GM12878 (cell line): Measurements from ENCODE around the gene OPN4. TPM values are rescaled to one million over a fixed set of nuclear protein-coding genes. Genes with fewer than 3 reads are reported as not detected.

Source experiments
- ATAC-seq: fragments of 200-7000 bp; cut with Tn5 transposase; 3 replicates; pipeline ENCODE4 v1.9.1; 2020; ENCODE audit warnings: mild to moderate bottlenecking, moderate library complexity
- BruUV-seq: library from RNA; stranded (reverse); fragments of 400-500 nt; replicated peaks from 2 replicates; lab custom pipeline; 2021; lab: Mats Ljungman, UMichigan
- CTCF ChIA-PET: fragments of 300-600 bp; sonication (Branson Sonifier 250); formaldehyde crosslinking; extraction: SDS; loops from one replicate; lab custom pipeline; 2021; ENCODE audit warnings: inconsistent platforms; lab: Yijun Ruan, JAX
- POLR2A ChIA-PET: fragments of 350-600 bp; formaldehyde crosslinking; extraction: SDS; loops from one replicate; lab custom pipeline; 2021; ENCODE audit warnings: inconsistent platforms; lab: Charles Lee
- RAD21 ChIA-PET: fragments of 300-600 bp; sonication (Branson Sonifier 250); formaldehyde crosslinking; loops from one replicate; lab custom pipeline; 2023; ENCODE audit warnings: antibody characterized with exemption; ENCODE audit not compliant: unreplicated experiment; lab: Charles Lee
- SMC1A ChIA-PET: fragments of 300-600 bp; sonication (Branson Sonifier 250); formaldehyde crosslinking; loops from one replicate; lab custom pipeline; 2023; ENCODE audit not compliant: unreplicated experiment, uncharacterized antibody; lab: Charles Lee
- DNase-seq: peaks from one replicate; pipeline ENCODE4 v3.0.0-alpha.2; 2011; ENCODE audit warnings: low read depth, low spot score
- FAIRE-seq: peaks from 3 replicates; lab custom pipeline; 2011; peaks lifted over from hg19 to GRCh38; lab: Jason Lieb, UNC
- H2AFZ ChIP-seq: 2 replicates; pipeline ENCODE4 v1.6.0; 2011; ENCODE audit warnings: low read depth, low read length, control low read depth; ENCODE audit not compliant: control insufficient read depth
- H3K27ac ChIP-seq: 2 replicates; pipeline ENCODE4 v1.5.1; 2011; ENCODE audit warnings: control low read depth; ENCODE audit not compliant: control insufficient read depth, insufficient read depth
- H3K27me3 ChIP-seq, 2 experiments: replicated peaks in 1 of 2; 2 replicates each; pipeline versions ENCODE4 v1.6.0 to v1.6.1; 2011; ENCODE audit warnings: low read length in 1 of 2; ENCODE audit not compliant: control insufficient read depth in 2 of 2, insufficient read depth in 2 of 2
- H3K36me3 ChIP-seq, 2 experiments: 2 replicates each; pipeline ENCODE4 v1.5.1; 2011; ENCODE audit warnings: low read length in 1 of 2; ENCODE audit not compliant: control insufficient read depth in 2 of 2, insufficient read depth in 2 of 2
- H3K4me1 ChIP-seq: 2 replicates; pipeline ENCODE4 v1.6.1; 2011; ENCODE audit warnings: mild to moderate bottlenecking, low read length, moderate library complexity, mixed read lengths; ENCODE audit not compliant: control insufficient read depth, insufficient read depth
- H3K4me2 ChIP-seq: 2 replicates; pipeline ENCODE4 v1.6.0; 2011; ENCODE audit warnings: control low read depth; ENCODE audit not compliant: control insufficient read depth, insufficient read depth
- H3K4me3 ChIP-seq: fragments of 200-600 bp; sonication (generic); 2 replicates; pipeline ENCODE4 v1.5.1; 2016
- H3K79me2 ChIP-seq: 2 replicates; pipeline ENCODE4 v1.6.0; 2011; ENCODE audit warnings: low read length; ENCODE audit not compliant: control insufficient read depth, insufficient read depth
- H3K9ac ChIP-seq: 2 replicates; pipeline ENCODE4 v1.8.0; 2011; ENCODE audit warnings: low read length, control low read depth, mixed read lengths; ENCODE audit not compliant: control insufficient read depth, insufficient read depth
- H3K9me3 ChIP-seq: replicated peaks from 3 replicates; pipeline ENCODE4 v1.5.1; 2011; ENCODE audit warnings: mild to moderate bottlenecking, low read length; ENCODE audit not compliant: control insufficient read depth, insufficient read depth
- H4K20me1 ChIP-seq: 2 replicates; pipeline ENCODE4 v1.6.0; 2011; ENCODE audit not compliant: control insufficient read depth, insufficient read depth
- ATF7 ChIP-seq: fragments of 450-650 bp; IDR thresholded peaks from 2 replicates; pipeline ENCODE4 v1.6.1; 2016; ENCODE audit warnings: low read depth, mild to moderate bottlenecking
- BMI1 ChIP-seq: fragments of 450-650 bp; IDR thresholded peaks from 2 replicates; pipeline ENCODE4 v1.6.1; 2016; ENCODE audit warnings: mild to moderate bottlenecking, moderate library complexity, borderline replicate concordance
- FOS ChIP-seq: IDR thresholded peaks from 3 replicates; pipeline ENCODE4 v1.6.1; 2011; ENCODE audit warnings: borderline replicate concordance; ENCODE audit not compliant: insufficient read length; ENCODE audit errors: extremely low read depth
- KDM1A ChIP-seq: fragments of 200-600 bp; sonication (generic); IDR thresholded peaks from 2 replicates; pipeline ENCODE4 v1.6.1; 2016; ENCODE audit warnings: borderline replicate concordance
- LARP7 ChIP-seq: fragments of 450-650 bp; IDR thresholded peaks from 2 replicates; pipeline ENCODE4 v1.6.1; 2017; ENCODE audit warnings: mild to moderate bottlenecking
- MYC ChIP-seq: IDR thresholded peaks from 2 replicates; pipeline ENCODE4 v1.6.1; 2011; ENCODE audit warnings: mild to moderate bottlenecking, low read length, moderate library complexity, inconsistent platforms; ENCODE audit not compliant: insufficient read depth, insufficient replicate concordance, insufficient read length, severe bottlenecking
- POLR2A ChIP-seq: IDR thresholded peaks from 2 replicates; pipeline ENCODE4 v1.6.1; 2011; ENCODE audit warnings: low read depth, mild to moderate bottlenecking, low read length
- RCOR1 ChIP-seq: conservative IDR thresholded peaks from 2 replicates; pipeline ENCODE4 v1.6.1; 2012; ENCODE audit warnings: low read depth, low read length, improper control_type of control experiment
- SMAD5 ChIP-seq: IDR thresholded peaks from 2 replicates; pipeline ENCODE4 v1.6.1; 2016; ENCODE audit warnings: antibody characterized with exemption, low read depth
- SUZ12 ChIP-seq: fragments of 200-600 bp; sonication (generic); IDR thresholded peaks from one replicate; pipeline ENCODE4 v1.6.1; 2018; ENCODE audit warnings: antibody characterized with exemption, mild to moderate bottlenecking; ENCODE audit not compliant: unreplicated experiment
- ZNF274 ChIP-seq: IDR thresholded peaks from one replicate; pipeline ENCODE4 v1.8.0; 2011; ENCODE audit not compliant: insufficient read length, insufficient read depth
- WGBS: methylation state at CpG from one replicate; pipeline ENCODE4 v1.1.6; 2016; ENCODE audit warnings: low lambda C conversion rate; ENCODE audit not compliant: insufficient replicate concordance, insufficient coverage; ENCODE audit errors: missing lambda C conversion rate; 5-methylcytosine and 5-hydroxymethylcytosine counted together
- in situ Hi-C: fragments of 300-500 bp; cut with MboI; formaldehyde crosslinking; loops from 9 replicates; pipeline ENCODE4 v1.14.3; 2018; ENCODE audit warnings: mixed read lengths
- intact Hi-C: fragments of 100-400 bp; cut with micrococcal nuclease; formaldehyde crosslinking; loops from one replicate; pipeline ENCODE4 v1.14.2; 2022; ENCODE audit not compliant: unreplicated experiment
- polyA plus RNA-seq, 11 experiments: library from polyadenylated mRNA; depleted of rRNA in 4 of 11; unstranded in 6 of 11; stranded (reverse) in 5 of 11; fragments of >200 nt; fragmentation: Nextera tagmentation in 4 of 11; fragmentation: Illumina TruSeq in 1 of 11; extraction: Ambion mirVana in 4 of 11; extraction: Trizol in 1 of 11; gene quantifications; 1 replicate in 1 of 11; 2 replicates in 10 of 11; pipeline versions ENCODE4 v1.2.1 to v1.2.3, GENCODE V29; 2011 to 2016; ENCODE audit warnings: inconsistent platforms in 2 of 11, missing spikeins in 2 of 11, low read depth in 1 of 11
- total RNA-seq, 4 experiments: library from RNA; depleted of rRNA in 3 of 4; stranded (reverse); fragments of >200 nt in 3 of 4; fragmentation: Illumina TruSeq in 1 of 4; extraction: Trizol in 1 of 4; gene quantifications; 2 replicates each; pipeline versions ENCODE4 v1.2.1 to v1.2.3, GENCODE V29; 2013 to 2021
- TF ChIP-seq, protein P1 (sequence below): IDR thresholded peaks from 2 replicates; pipeline ENCODE4 v1.6.1; 2012; ENCODE audit warnings: low read depth, low read length, improper control_type of control experiment
- TF ChIP-seq, protein P2 (sequence below), 3 experiments: IDR thresholded peaks in 2 of 3; conservative IDR thresholded peaks in 1 of 3; 2 replicates each; pipeline ENCODE4 v1.5.1; 2011; ENCODE audit warnings: low read depth in 3 of 3, low read length in 3 of 3, mild to moderate bottlenecking in 3 of 3, control low read depth in 2 of 3, moderate library complexity in 2 of 3, inconsistent platforms in 1 of 3, mixed read lengths in 1 of 3; ENCODE audit not compliant: control insufficient read depth in 2 of 3, insufficient read depth in 1 of 3; ENCODE audit errors: extremely low read depth in 1 of 3
- TF ChIP-seq, protein P3 (sequence below): fragments of 450-650 bp; IDR thresholded peaks from 2 replicates; pipeline ENCODE4 v1.6.1; 2018; ENCODE audit warnings: mild to moderate bottlenecking, low read depth, moderate library complexity; ENCODE audit not compliant: partially characterized antibody
- TF ChIP-seq, protein P4 (sequence below): fragments of 450-650 bp; IDR thresholded peaks from 2 replicates; pipeline ENCODE4 v1.6.1; 2016; ENCODE audit warnings: mild to moderate bottlenecking, moderate library complexity, borderline replicate concordance

The OPN4 gene
- total and polyA plus RNA-seq, 10 of the 15 experiments (the other 5 are each of a cell fraction or from before 2014, with no cell fraction given), result not detected

DNA sequence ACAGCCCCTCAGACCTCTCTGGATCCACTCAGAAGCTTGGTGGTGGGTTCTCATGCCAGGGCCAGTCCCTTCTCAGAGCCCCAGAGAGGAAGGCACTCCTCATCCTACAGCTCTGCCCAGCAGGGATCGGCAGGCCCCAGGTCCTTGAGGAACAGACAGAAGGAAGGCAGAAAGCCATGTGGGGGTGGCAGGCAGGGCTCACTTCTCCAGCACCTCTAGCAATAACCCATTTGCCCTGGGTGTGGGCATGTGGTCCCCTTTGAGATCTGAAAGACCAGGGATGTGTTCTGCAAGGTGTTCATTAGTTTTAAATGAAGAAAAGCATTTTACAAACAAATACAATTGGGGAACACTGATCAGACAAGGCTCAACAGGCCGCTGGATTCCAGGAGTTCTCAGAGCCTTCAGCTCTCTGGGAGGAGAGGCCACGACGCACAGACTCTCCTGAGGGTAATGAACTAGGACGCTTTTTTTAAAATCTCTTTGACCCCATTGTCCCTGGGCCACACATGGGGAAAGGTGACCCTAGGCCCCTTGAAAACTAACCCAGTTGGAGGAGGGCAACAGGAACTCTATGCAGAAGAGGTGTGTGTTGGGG lies 54.5 kb downstream of the OPN4 start:
- no peaks in the 10 kb centered on the region for H3K36me3 ChIP-seq
- 90% methylated on average over 5 of the region's 5 CpGs for WGBS
- POLR2A ChIA-PET, result no interaction called here
- RAD21 ChIA-PET, result interaction anchor here (0.6 kb wide), 1 partner anchor 19 kb away, joined by 3 read pairs; no protein-coding TSS in a partner anchor
- FAIRE-seq (no peak), ATAC-seq (no peak), DNase-seq (no peak)
- no peak overlapping the region for H3K4me3 ChIP-seq
- no peak overlapping the region for H3K4me2 ChIP-seq
- SMC1A ChIA-PET, result interaction anchor here (1.2 kb wide), 1 partner anchor 190 kb away, joined by 4 read pairs; no protein-coding TSS in a partner anchor
- H3K27ac ChIP-seq, result no peak overlapping the region
- H3K9me3 ChIP-seq, result no peaks in the 10 kb centered on the region
- no peaks in the 10 kb centered on the region for H3K79me2 ChIP-seq
- no peaks in the 10 kb centered on the region for H4K20me1 ChIP-seq
- intact Hi-C loops, result no loop called here
- no peaks in the 10 kb centered on the region for H3K27me3 ChIP-seq
- in situ Hi-C loops, result no loop called here
- H3K4me1 ChIP-seq, result peaks cover 4% of the 10 kb centered on the region; the same call in 1 of the 2 replicates
- H3K9ac ChIP-seq, result no peak overlapping the region
- no peak overlapping the region for H2AFZ ChIP-seq
- no TSS peak for BruUV-seq
- CTCF ChIA-PET, result interaction anchor here (1.3 to 2.3 kb wide), 4 partner anchors 9 to 190 kb away, joined by 3 to 7 read pairs (median 4); no protein-coding TSS in a partner anchor
- TF ChIP-seq, protein P1, sequence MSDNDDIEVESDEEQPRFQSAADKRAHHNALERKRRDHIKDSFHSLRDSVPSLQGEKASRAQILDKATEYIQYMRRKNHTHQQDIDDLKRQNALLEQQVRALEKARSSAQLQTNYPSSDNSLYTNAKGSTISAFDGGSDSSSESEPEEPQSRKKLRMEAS, result no peak
- TF ChIP-seq RCOR1 (no peak), LARP7 (no peak), ZNF274 (no peak), BMI1 (no peak), POLR2A (no peak), SMAD5 (no peak), MYC (no peak), SUZ12 (no peak), FOS (no peak), KDM1A (no peak), ATF7 (no peak)
- TF ChIP-seq, protein P2, sequence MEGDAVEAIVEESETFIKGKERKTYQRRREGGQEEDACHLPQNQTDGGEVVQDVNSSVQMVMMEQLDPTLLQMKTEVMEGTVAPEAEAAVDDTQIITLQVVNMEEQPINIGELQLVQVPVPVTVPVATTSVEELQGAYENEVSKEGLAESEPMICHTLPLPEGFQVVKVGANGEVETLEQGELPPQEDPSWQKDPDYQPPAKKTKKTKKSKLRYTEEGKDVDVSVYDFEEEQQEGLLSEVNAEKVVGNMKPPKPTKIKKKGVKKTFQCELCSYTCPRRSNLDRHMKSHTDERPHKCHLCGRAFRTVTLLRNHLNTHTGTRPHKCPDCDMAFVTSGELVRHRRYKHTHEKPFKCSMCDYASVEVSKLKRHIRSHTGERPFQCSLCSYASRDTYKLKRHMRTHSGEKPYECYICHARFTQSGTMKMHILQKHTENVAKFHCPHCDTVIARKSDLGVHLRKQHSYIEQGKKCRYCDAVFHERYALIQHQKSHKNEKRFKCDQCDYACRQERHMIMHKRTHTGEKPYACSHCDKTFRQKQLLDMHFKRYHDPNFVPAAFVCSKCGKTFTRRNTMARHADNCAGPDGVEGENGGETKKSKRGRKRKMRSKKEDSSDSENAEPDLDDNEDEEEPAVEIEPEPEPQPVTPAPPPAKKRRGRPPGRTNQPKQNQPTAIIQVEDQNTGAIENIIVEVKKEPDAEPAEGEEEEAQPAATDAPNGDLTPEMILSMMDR (IDR thresholded peaks at IDR 0.05 in 2 of 3, conservative IDR thresholded peaks at IDR 0.05 in 1 of 3; ENCODE audit: control insufficient read depth in 2 of 3, extremely low read depth in 1 of 3, insufficient read depth in 1 of 3, low read depth in 3 of 3, low read length in 3 of 3), result no peak
- TF ChIP-seq, protein P3, sequence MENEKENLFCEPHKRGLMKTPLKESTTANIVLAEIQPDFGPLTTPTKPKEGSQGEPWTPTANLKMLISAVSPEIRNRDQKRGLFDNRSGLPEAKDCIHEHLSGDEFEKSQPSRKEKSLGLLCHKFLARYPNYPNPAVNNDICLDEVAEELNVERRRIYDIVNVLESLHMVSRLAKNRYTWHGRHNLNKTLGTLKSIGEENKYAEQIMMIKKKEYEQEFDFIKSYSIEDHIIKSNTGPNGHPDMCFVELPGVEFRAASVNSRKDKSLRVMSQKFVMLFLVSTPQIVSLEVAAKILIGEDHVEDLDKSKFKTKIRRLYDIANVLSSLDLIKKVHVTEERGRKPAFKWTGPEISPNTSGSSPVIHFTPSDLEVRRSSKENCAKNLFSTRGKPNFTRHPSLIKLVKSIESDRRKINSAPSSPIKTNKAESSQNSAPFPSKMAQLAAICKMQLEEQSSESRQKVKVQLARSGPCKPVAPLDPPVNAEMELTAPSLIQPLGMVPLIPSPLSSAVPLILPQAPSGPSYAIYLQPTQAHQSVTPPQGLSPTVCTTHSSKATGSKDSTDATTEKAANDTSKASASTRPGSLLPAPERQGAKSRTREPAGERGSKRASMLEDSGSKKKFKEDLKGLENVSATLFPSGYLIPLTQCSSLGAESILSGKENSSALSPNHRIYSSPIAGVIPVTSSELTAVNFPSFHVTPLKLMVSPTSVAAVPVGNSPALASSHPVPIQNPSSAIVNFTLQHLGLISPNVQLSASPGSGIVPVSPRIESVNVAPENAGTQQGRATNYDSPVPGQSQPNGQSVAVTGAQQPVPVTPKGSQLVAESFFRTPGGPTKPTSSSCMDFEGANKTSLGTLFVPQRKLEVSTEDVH, result no peak
- TF ChIP-seq, protein P4, sequence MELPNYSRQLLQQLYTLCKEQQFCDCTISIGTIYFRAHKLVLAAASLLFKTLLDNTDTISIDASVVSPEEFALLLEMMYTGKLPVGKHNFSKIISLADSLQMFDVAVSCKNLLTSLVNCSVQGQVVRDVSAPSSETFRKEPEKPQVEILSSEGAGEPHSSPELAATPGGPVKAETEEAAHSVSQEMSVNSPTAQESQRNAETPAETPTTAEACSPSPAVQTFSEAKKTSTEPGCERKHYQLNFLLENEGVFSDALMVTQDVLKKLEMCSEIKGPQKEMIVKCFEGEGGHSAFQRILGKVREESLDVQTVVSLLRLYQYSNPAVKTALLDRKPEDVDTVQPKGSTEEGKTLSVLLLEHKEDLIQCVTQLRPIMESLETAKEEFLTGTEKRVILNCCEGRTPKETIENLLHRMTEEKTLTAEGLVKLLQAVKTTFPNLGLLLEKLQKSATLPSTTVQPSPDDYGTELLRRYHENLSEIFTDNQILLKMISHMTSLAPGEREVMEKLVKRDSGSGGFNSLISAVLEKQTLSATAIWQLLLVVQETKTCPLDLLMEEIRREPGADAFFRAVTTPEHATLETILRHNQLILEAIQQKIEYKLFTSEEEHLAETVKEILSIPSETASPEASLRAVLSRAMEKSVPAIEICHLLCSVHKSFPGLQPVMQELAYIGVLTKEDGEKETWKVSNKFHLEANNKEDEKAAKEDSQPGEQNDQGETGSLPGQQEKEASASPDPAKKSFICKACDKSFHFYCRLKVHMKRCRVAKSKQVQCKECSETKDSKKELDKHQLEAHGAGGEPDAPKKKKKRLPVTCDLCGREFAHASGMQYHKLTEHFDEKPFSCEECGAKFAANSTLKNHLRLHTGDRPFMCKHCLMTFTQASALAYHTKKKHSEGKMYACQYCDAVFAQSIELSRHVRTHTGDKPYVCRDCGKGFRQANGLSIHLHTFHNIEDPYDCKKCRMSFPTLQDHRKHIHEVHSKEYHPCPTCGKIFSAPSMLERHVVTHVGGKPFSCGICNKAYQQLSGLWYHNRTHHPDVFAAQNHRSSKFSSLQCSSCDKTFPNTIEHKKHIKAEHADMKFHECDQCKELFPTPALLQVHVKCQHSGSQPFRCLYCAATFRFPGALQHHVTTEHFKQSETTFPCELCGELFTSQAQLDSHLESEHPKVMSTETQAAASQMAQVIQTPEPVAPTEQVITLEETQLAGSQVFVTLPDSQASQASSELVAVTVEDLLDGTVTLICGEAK, result no peak
